ENCODE results near the gene ISLR. TPM values are rescaled to one million over a fixed set of nuclear protein-coding genes. Genes with fewer than 3 reads are reported as not detected.

Gene ISLR
- polyA plus RNA-seq, 1 donor from 2014 or later, result not detected

DNA sequence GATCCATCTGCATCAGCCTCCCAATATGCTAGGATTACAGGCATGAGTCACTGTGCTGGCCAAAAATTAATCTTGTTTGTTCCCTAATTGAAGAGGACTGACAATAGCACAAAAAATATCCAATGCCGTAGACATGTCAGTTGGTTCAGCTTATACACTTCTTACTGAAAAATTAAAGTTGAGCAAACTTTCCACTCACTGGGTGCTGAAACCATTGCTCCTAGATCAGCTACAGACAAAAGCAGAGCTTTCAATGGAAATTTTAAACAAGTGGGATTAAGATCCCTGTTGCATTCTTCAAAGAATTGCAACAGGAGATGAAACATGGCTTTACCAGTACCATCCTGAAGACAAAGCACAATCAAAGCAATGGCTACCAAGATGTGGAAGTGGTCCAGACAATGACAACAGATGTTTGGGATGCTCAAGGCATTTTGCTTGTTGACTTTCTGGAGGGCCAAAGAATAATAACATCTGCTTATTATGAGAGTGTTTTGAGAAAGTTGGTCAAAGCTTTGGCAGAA, 27.2 kb upstream of the ISLR start:
- no peak for TF ChIP-seq SMC3 (conservative IDR thresholded peaks at IDR 0.05; ENCODE audit: poor library complexity)
- TF ChIP-seq EZH2 (IDR thresholded peaks at IDR 0.05; ENCODE audit: borderline replicate concordance, insufficient read depth, low read length, poor library complexity, severe bottlenecking), result no peak
- TF ChIP-seq EP300 (conservative IDR thresholded peaks at IDR 0.05; ENCODE audit: poor library complexity, severe bottlenecking), result no peak
- TF ChIP-seq POLR2AphosphoS5 (IDR thresholded peaks at IDR 0.05), result no peak
- no peak for TF ChIP-seq REST (IDR thresholded peaks at IDR 0.05; ENCODE audit: borderline replicate concordance)
- no peak for TF ChIP-seq RAD21 (conservative IDR thresholded peaks at IDR 0.05)
- TF ChIP-seq, protein P1, sequence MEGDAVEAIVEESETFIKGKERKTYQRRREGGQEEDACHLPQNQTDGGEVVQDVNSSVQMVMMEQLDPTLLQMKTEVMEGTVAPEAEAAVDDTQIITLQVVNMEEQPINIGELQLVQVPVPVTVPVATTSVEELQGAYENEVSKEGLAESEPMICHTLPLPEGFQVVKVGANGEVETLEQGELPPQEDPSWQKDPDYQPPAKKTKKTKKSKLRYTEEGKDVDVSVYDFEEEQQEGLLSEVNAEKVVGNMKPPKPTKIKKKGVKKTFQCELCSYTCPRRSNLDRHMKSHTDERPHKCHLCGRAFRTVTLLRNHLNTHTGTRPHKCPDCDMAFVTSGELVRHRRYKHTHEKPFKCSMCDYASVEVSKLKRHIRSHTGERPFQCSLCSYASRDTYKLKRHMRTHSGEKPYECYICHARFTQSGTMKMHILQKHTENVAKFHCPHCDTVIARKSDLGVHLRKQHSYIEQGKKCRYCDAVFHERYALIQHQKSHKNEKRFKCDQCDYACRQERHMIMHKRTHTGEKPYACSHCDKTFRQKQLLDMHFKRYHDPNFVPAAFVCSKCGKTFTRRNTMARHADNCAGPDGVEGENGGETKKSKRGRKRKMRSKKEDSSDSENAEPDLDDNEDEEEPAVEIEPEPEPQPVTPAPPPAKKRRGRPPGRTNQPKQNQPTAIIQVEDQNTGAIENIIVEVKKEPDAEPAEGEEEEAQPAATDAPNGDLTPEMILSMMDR (IDR thresholded peaks at IDR 0.05; ENCODE audit: poor library complexity, severe bottlenecking), result no peak
- TF ChIP-seq MXI1 (conservative IDR thresholded peaks at IDR 0.05; ENCODE audit: poor library complexity, severe bottlenecking), result no peak
- TF ChIP-seq TAF1 (IDR thresholded peaks at IDR 0.05; ENCODE audit: low read depth), result no peak
- Histone ChIP-seq H3K9me3 (ENCODE audit: low read length) (no peaks in the 10 kb centered on the region), H3K27me3 (ENCODE audit: insufficient read depth, low read depth, low read length) (no peaks in the 10 kb centered on the region), H3K4me3 (ENCODE audit: low read length) (no peak overlapping the region), H3F3A (ENCODE audit: insufficient read depth, low read length, poor library complexity, severe bottlenecking) (no peaks in the 10 kb centered on the region), H3K79me2 (replicated peaks; ENCODE audit: insufficient read depth, low read length) (no peaks in the 10 kb centered on the region), H3K27ac (ENCODE audit: low read length) (no peak overlapping the region), H3K4me2 (ENCODE audit: low read length) (no peak overlapping the region), H4K20me1 (ENCODE audit: insufficient read depth) (no peaks in the 10 kb centered on the region), H3K9ac (ENCODE audit: low read length) (no peak overlapping the region), H3K36me3 (ENCODE audit: insufficient read depth, low read length) (no peaks in the 10 kb centered on the region), H2AFZ (ENCODE audit: low read depth, low read length) (no peak overlapping the region), H3K9me2 (ENCODE audit: insufficient read depth, low read length) (no peaks in the 10 kb centered on the region)

- Histone ChIP-seq H3K27me3 (ENCODE audit: insufficient read depth, low read depth, low read length) (no peaks in the 10 kb centered on the region), H4K20me1 (ENCODE audit: insufficient read depth) (no peaks in the 10 kb centered on the region), H3K9me2 (ENCODE audit: insufficient read depth, low read length) (no peaks in the 10 kb centered on the region), H3F3A (ENCODE audit: insufficient read depth, low read length, poor library complexity, severe bottlenecking) (no peaks in the 10 kb centered on the region), H3K9ac (ENCODE audit: low read length) (no peak overlapping the region), H3K4me2 (ENCODE audit: low read length) (no peak overlapping the region), H3K36me3 (ENCODE audit: insufficient read depth, low read length) (no peaks in the 10 kb centered on the region), H2AFZ (ENCODE audit: low read depth, low read length) (no peak overlapping the region), H3K9me3 (ENCODE audit: low read length) (no peaks in the 10 kb centered on the region), H3K27ac (ENCODE audit: low read length) (no peak overlapping the region), H3K4me3 (ENCODE audit: low read length) (no peak overlapping the region), H3K79me2 (replicated peaks; ENCODE audit: insufficient read depth, low read length) (no peaks in the 10 kb centered on the region)
- TF ChIP-seq SMC3 (conservative IDR thresholded peaks at IDR 0.05; ENCODE audit: poor library complexity) (no peak), TAF1 (IDR thresholded peaks at IDR 0.05; ENCODE audit: low read depth) (no peak)
These were observed 26.5 kb upstream of the ISLR start for GRCh38 chr15:74147051-74147450.

All from neural cell (in vitro differentiated cells).